Ovary (tissue), 10 donors: ENCODE data around the gene PPP1R36. TPM values are rescaled to one million over a fixed set of nuclear protein-coding genes. Genes with fewer than 3 reads are reported as not detected.
A peak's percentile ranks its signal among the peaks of the same experiment; 100 is the strongest.

Experiments
- DNase-seq, 5 donors: peaks; one replicate each; pipeline ENCODE4 v3.0.0-alpha.2; 2019 to 2020
- H3K27ac ChIP-seq, 2 donors: fragments of 200-600 bp; one replicate each; pipeline versions ENCODE4 v1.5.1 to v1.8.0; 2019 to 2022
- H3K27me3 ChIP-seq: fragments of 200-600 bp; one replicate; pipeline ENCODE4 v1.8.0; 2022
- H3K36me3 ChIP-seq: fragments of 200-600 bp; sonication (generic); one replicate; pipeline ENCODE4 v1.5.1; 2019
- H3K4me1 ChIP-seq: one replicate; pipeline ENCODE4 v1.8.1; 2013; ENCODE audit warnings: mild to moderate bottlenecking, moderate library complexity; ENCODE audit not compliant: insufficient read depth
- H3K4me3 ChIP-seq: fragments of 200-600 bp; sonication (generic); one replicate; pipeline ENCODE4 v1.5.1; 2017
- H3K9me3 ChIP-seq, 2 donors: fragments of 200-600 bp in 1 of 2; sonication (generic) in 1 of 2; one replicate each; pipeline versions ENCODE4 v1.5.1 to v1.8.1; 2013 to 2019; ENCODE audit warnings: mild to moderate bottlenecking in 1 of 2, moderate library complexity in 1 of 2
- EP300 ChIP-seq: sonication (generic); formaldehyde crosslinking; IDR thresholded peaks from one replicate; pipeline ENCODE4 v1.6.1; 2017; ENCODE audit warnings: antibody characterized with exemption
- POLR2A ChIP-seq: fragments of 450-650 bp; IDR thresholded peaks from one replicate; pipeline ENCODE4 v1.6.1; 2017; ENCODE audit warnings: antibody characterized with exemption, mild to moderate bottlenecking, moderate library complexity
- WGBS, 3 donors: extraction: QIAGEN DNeasy Blood & Tissue Kit in 1 of 3; methylation state at CpG; one replicate each; pipeline versions ENCODE4 v1.1.5 to v1.1.7; 2013 to 2017; 5-methylcytosine and 5-hydroxymethylcytosine counted together
- intact Hi-C, 4 donors: fragments of 100-400 bp; cut with DNase I; formaldehyde crosslinking; loops; one replicate each; pipeline versions ENCODE4 v1.11.0 to v1.15.1; 2022 to 2023
- long read RNA-seq, 3 donors: library from polyadenylated mRNA in 2 of 3; unstranded in 2 of 3; transcript quantifications; one replicate each; pipeline ENCODE4 v2.0.0 and lab custom pipeline, GENCODE V29; 2021 to 2026
- polyA plus RNA-seq, 2 donors: library from polyadenylated mRNA; stranded (reverse); fragments of 200-250 nt in 1 of 2; fragments of 350-450 nt in 1 of 2; fragmentation: Illumina TruSeq in 1 of 2; extraction: RNeasy Lipid Tissue Mini Kit (QIAGEN cat#74804) in 1 of 2; gene quantifications; one replicate each; pipeline ENCODE4 v1.2.3, GENCODE V29; 2013 to 2014
- total RNA-seq, 7 donors: library from RNA; depleted of rRNA in 2 of 7; stranded (reverse); fragments of >200 nt in 2 of 7; fragmentation: NEBNext Ultra II Directional in 3 of 7; extraction: Animal tissue kit (Norgen Biotek cat#: 25700) in 3 of 7; gene quantifications; one replicate each; pipeline versions ENCODE4 v1.1.0 to v1.2.4, GENCODE V29; 2016 to 2023
- TF ChIP-seq, protein P1 (sequence below), 3 donors: fragments of 450-650 bp in 2 of 3; fragments of 200-600 bp in 1 of 3; IDR thresholded peaks; one replicate each; pipeline versions ENCODE4 v1.5.1 to v1.8.0; 2016 to 2022; ENCODE audit warnings: antibody characterized with exemption in 3 of 3, mild to moderate bottlenecking in 1 of 3
- donor health status: DM: no; HTN: no; CAD: no; lungs with moderate emphysema.
- donor health status: DM: no; HTN: no; CAD: no.
- donor health status: Bipolar disorder and iron deficiency.
- donor health status: DM: yes; HTN: yes; CAD: no.
- donor health status: DM: no; HTN: no; CAD: no.
- donor health status: DM: yes; HTN: yes; CAD: no.

Gene PPP1R36, protein sequence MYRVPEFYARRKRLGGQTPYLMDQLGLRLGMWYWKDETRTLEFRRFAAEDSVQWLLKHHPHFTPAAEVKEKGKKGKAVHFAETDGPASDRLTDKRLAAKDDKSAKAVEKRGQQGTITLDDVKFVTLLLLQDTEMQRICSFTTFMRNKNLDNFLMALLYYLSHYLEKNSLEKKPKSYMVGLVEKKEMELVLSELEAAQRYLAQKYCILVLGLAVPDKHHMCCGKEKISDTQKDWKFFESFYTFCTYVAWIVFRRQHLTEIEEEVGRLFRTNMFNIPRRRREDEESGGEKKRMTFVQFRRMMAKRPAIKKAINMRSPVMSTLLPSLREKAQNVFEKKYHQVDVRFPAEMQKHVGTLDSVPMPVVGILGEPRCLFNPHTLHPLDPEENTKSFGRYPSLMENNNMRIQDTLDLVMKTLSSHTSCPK
- total RNA-seq (1 to 10 TPM in 1 of 7 donors, under 1 TPM in 4, not detected in 2; 0.27 to 6.7 (median 0.48) TPM), polyA plus RNA-seq (under 1 TPM; 0.24 to 0.68 TPM)
- long read RNA-seq, donor 1: 0 reads
- long read RNA-seq, donor 2: 0 reads
- long read RNA-seq, donor 3, partial matches to known transcripts: 0 of 3 reads
- long read RNA-seq, donor 3, other reads (novel, unspliced or antisense): 2 of 3 reads

DNA sequence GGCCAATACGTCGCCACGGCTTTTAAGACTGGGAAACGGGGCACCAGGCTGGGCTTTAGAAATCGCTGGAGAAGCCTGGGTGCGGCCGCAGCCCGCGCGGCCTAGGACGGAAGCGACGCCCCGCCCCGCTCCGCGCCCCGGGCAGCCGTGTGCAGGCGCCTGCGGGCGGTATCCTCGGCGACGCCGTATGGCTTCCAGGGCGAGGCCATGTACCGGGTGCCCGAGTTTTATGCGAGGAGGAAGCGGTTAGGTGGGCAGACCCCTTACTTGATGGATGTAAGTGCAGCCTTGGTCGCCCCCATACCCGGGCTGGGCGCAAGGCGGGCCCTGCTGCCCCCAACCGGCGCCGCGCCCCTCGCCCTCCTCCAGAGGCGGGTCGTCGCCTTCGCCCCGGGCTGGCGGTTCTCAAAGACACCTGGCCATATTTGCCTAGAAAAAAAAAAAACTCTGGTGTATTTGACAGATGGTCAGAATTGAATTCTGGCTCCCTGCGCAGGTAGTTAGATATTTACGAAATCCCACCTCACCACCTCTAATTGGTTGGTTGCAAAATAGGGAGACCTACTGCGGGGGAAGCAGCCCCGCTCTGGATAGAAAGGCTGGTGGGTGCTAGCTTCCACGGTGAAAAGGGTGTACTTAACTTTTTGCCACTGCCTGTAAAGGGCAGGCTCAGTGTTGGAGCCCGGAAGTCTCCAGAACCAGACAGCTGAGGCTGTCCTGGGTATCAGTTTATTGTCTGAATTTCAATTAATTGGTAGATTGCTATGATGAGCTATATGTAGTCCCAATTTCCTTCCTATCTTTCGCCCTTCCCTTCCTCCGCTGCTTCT, at the start of gene PPP1R36:
PPP1R36 (plus strand) TSS at position 171 of the 830 bp plus-strand sequence; CDS start at position 208, 37 bp downstream.
- intact Hi-C loops: loop anchor here in 1 of 4 donors (10.0 kb wide), 1 partner anchor 85 kb away; no protein-coding TSS in a partner anchor
- H3K27ac ChIP-seq: no peak within 1 kb of the TSS
- peaks cover 4% of the 10 kb centered on the region for H3K4me1 ChIP-seq
- WGBS, 3 donors: 12 to 20% (median 20%) methylated on average over 52 to 54 of the region's 54 CpGs
- peak within 1 kb of the TSS; percentile 26 for H3K4me3 ChIP-seq
- DNase-seq: no peak
- H3K27me3 ChIP-seq: no peaks in the 10 kb centered on the region
- H3K36me3 ChIP-seq: no peaks in the 10 kb centered on the region
- TF ChIP-seq, protein P1, sequence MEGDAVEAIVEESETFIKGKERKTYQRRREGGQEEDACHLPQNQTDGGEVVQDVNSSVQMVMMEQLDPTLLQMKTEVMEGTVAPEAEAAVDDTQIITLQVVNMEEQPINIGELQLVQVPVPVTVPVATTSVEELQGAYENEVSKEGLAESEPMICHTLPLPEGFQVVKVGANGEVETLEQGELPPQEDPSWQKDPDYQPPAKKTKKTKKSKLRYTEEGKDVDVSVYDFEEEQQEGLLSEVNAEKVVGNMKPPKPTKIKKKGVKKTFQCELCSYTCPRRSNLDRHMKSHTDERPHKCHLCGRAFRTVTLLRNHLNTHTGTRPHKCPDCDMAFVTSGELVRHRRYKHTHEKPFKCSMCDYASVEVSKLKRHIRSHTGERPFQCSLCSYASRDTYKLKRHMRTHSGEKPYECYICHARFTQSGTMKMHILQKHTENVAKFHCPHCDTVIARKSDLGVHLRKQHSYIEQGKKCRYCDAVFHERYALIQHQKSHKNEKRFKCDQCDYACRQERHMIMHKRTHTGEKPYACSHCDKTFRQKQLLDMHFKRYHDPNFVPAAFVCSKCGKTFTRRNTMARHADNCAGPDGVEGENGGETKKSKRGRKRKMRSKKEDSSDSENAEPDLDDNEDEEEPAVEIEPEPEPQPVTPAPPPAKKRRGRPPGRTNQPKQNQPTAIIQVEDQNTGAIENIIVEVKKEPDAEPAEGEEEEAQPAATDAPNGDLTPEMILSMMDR (IDR thresholded peaks at IDR 0.05): no peak
- TF ChIP-seq POLR2A (no peak), EP300 (no peak)
- H3K9me3 ChIP-seq: no peaks in the 10 kb centered on the region

DNA sequence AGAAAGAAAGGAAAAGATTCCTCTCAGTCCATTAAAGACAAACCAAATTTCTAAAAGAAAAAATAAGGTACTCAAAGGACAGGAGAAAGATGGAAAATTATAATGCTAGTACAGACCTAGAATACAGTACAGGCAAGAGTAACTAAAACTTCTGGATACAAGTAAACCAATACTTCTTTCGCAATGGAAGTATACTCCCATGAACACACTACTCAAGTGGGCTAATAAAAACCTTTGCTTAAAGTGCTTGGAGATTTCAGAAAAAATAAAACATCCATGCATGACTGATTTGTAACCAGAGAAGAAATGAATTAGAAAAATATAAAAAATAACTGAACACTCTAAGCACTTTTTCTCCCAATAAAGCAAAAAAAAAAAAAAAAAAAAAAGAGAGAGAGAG, 49.7 kb upstream of the PPP1R36 start:
- intact Hi-C loops: loop anchor here in 1 of 4 donors (10.0 kb wide), 1 partner anchor 155 kb away; no protein-coding TSS in a partner anchor
- H3K9me3 ChIP-seq: no peaks in the 10 kb centered on the region
- TF ChIP-seq POLR2A: no peak
- TF ChIP-seq EP300: no peak
- TF ChIP-seq, protein P1 (IDR thresholded peaks at IDR 0.05): no peak
- 96 to 98% (median 97%) methylated on average over 1 of the region's 1 CpG for WGBS, 3 donors
- H3K4me3 ChIP-seq: no peak overlapping the region
- H3K36me3 ChIP-seq: no peaks in the 10 kb centered on the region
- H3K27ac ChIP-seq: no peak overlapping the region
- no peaks in the 10 kb centered on the region for H3K27me3 ChIP-seq
- peaks cover 5% of the 10 kb centered on the region for H3K4me1 ChIP-seq
- no peak for DNase-seq

DNA sequence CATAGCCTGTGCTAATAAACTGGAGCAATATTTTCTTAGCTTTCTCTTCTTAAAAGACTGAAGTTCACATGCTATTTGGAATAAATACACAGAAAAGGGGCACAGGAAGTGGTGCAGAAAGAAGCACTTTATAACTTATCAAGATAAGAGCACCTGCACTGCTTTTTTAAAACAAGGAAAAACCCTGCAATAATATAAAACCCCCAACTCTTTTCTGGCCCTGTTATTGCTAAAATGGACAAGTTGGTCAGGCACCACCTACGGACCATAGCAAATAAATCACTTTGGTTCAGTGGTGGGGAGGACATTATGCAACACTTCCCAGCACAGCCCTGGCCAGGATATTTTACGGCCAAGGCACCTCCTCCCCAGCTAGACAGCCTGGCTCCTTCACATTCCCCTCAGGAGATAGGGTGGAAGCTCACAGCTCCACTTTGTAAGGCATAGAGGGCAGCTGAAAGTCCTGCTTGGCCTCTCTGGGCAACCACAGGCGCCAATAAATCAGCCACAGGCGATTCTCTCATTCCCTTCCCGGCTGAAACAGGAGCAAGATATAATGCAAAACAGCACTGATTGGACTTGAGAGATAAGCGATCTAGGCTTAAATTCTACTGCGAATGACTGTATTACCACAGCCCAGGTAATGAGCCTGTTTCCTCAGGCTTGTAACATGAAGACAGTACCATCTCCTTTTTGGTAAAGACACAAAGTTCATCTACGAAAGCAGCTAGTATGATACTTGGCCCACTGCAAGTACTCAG, 48.2 kb upstream of the PPP1R36 start:
- no peak for TF ChIP-seq EP300
- TF ChIP-seq POLR2A: peak; percentile 52
- TF ChIP-seq, protein P1 (IDR thresholded peaks at IDR 0.05): no peak
- peak; percentile 32 to 78 (median 44) for DNase-seq
- H3K4me1 ChIP-seq: peaks cover 7% of the 10 kb centered on the region
- peak overlapping the region in 1 of 2 donors; percentile 99 for H3K27ac ChIP-seq
- H3K9me3 ChIP-seq: no peaks in the 10 kb centered on the region
- H3K27me3 ChIP-seq: no peaks in the 10 kb centered on the region
- peak overlapping the region; percentile 89 for H3K4me3 ChIP-seq
- no peaks in the 10 kb centered on the region for H3K36me3 ChIP-seq
- intact Hi-C loops: loop anchor here in 1 of 4 donors (10.0 kb wide), 1 partner anchor 157 kb away; no protein-coding TSS in a partner anchor
- WGBS, 3 donors: 33 to 52% (median 36%) methylated on average over 8 of the region's 8 CpGs
